ENCODE data around the gene RTF1. TPM values are rescaled to one million over a fixed set of nuclear protein-coding genes. Genes with fewer than 3 reads are reported as not detected.
A peak's percentile ranks its signal among the peaks of the same experiment; 100 is the strongest.

The RTF1 gene
- total RNA-seq, 1 experiment from 2014 or later: 47.6 TPM

DNA sequence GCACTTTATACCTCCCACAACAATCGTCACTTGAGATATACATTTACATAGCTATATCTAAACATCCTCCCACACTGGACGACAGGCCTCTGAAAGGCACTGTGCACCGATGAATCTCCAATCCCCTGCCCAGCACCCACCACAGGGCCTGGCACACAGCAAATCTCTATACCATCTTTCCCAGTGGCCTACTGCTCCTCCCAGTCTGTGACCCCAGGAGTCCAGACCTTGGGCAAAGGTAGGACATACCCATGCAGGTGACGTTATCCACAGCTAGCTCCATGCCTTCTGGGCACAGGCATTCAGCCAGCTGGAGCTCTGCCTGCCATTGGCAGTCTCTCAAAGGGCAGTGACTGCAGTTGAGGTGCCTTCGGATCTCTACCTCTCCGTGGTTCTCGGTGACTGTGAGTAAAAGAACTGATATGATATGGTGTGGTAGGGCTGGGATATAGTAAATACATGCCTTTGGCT lies 91.0 kb downstream of the RTF1 start:
- H3K4me3 ChIP-seq (ENCODE audit: low read depth, low read length, poor library complexity, severe bottlenecking): no peak overlapping the region
- intact Hi-C loops (cut with micrococcal nuclease; ENCODE audit: unreplicated experiment): no loop called here
- DNase-seq (ENCODE audit: low spot score): no peak
- TF ChIP-seq CTCF (conservative IDR thresholded peaks at IDR 0.05; ENCODE audit: low read depth, low read length): no peak
- TF ChIP-seq EZH2 (IDR thresholded peaks at IDR 0.05; ENCODE audit: borderline replicate concordance, low read depth, low read length, poor library complexity, severe bottlenecking): no peak
- no peak overlapping the region for H3K27ac ChIP-seq (ENCODE audit: low read depth, low read length, poor library complexity, severe bottlenecking)
- H3K36me3 ChIP-seq (ENCODE audit: insufficient read depth, low read length, poor library complexity, severe bottlenecking): no peaks in the 10 kb centered on the region
- H3K4me1 ChIP-seq (ENCODE audit: insufficient read depth, low read length, poor library complexity, severe bottlenecking): peaks cover 6% of the 10 kb centered on the region
- BruUV-seq (replicated peaks): no TSS peak
- ChIA-PET CTCF (no interaction called here), POLR2A (ENCODE audit: low non-redundant PET) (no interaction called here)
- H3K9me3 ChIP-seq (ENCODE audit: low read depth, low read length, poor library complexity, severe bottlenecking): no peaks in the 10 kb centered on the region
- peaks cover 11% of the 10 kb centered on the region for H3K27me3 ChIP-seq (replicated peaks; ENCODE audit: insufficient read depth, low read depth, low read length, poor library complexity)

- POLR2A ChIA-PET (ENCODE audit: low non-redundant PET): no interaction called here
- no peak for DNase-seq (ENCODE audit: low spot score)
- intact Hi-C loops (cut with micrococcal nuclease; ENCODE audit: unreplicated experiment): no loop called here
- no TSS peak for BruUV-seq (replicated peaks)
- Histone ChIP-seq H3K36me3 (ENCODE audit: insufficient read depth, low read length, poor library complexity, severe bottlenecking) (no peaks in the 10 kb centered on the region), H3K4me3 (ENCODE audit: low read depth, low read length, poor library complexity, severe bottlenecking) (no peak overlapping the region), H3K4me1 (ENCODE audit: insufficient read depth, low read length, poor library complexity, severe bottlenecking) (peaks cover 20% of the 10 kb centered on the region), H3K9me3 (ENCODE audit: low read depth, low read length, poor library complexity, severe bottlenecking) (no peaks in the 10 kb centered on the region), H3K27ac (ENCODE audit: low read depth, low read length, poor library complexity, severe bottlenecking) (no peak overlapping the region), H3K27me3 (replicated peaks; ENCODE audit: insufficient read depth, low read depth, low read length, poor library complexity) (peaks cover 11% of the 10 kb centered on the region)
- CTCF ChIA-PET: no interaction called here
- no peak for TF ChIP-seq EZH2 (IDR thresholded peaks at IDR 0.05; ENCODE audit: borderline replicate concordance, low read depth, low read length, poor library complexity, severe bottlenecking)
- TF ChIP-seq CTCF (conservative IDR thresholded peaks at IDR 0.05; ENCODE audit: low read depth, low read length): no peak
Observed at GRCh38 chr15:41510728-41511127, 93.8 kb downstream of the RTF1 start.

DNA sequence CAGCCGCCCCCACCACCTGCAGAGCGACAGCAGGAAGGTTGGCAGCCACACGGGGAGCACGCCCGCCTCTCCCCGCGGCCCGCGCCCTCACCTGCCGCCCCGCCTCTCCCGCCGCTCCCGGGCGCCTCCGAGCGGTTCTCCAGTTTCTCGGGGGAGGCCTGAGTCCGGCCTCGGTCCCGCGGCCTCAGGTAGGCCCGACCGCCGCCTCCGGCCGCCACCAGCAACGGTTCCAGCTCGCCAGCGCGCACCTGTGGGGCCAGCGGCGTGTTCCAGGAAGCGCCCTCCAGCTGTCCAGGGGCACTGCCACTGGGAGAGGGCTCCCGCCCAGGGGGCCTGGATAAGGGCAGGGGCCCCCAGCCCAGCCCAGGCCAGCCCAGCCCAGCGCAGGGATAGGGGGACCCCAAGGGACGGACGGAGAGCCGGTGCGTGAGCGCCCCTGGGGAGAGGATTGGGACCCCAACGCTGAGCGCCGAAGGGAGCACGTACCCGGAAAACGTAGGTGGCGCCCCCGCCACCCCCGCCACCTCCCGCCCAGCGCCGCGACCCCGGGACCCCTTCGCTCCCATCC lies 94.5 kb downstream of the RTF1 start:
- peaks cover 11% of the 10 kb centered on the region for H3K27me3 ChIP-seq (replicated peaks; ENCODE audit: insufficient read depth, low read depth, low read length, poor library complexity)
- no TSS peak for BruUV-seq (replicated peaks)
- intact Hi-C loops (cut with micrococcal nuclease; ENCODE audit: unreplicated experiment): no loop called here

More for the DNA sequence above, 94.5 kb downstream of the RTF1 start:
- TF ChIP-seq CTCF (conservative IDR thresholded peaks at IDR 0.05; ENCODE audit: low read depth, low read length) (no peak), EZH2 (IDR thresholded peaks at IDR 0.05; ENCODE audit: borderline replicate concordance, low read depth, low read length, poor library complexity, severe bottlenecking) (no peak)
- Histone ChIP-seq H3K36me3 (ENCODE audit: insufficient read depth, low read length, poor library complexity, severe bottlenecking) (no peaks in the 10 kb centered on the region), H3K4me1 (ENCODE audit: insufficient read depth, low read length, poor library complexity, severe bottlenecking) (peaks cover 20% of the 10 kb centered on the region), H3K4me3 (ENCODE audit: low read depth, low read length, poor library complexity, severe bottlenecking) (peak overlapping the region; percentile 59), H3K9me3 (ENCODE audit: low read depth, low read length, poor library complexity, severe bottlenecking) (no peaks in the 10 kb centered on the region), H3K27ac (ENCODE audit: low read depth, low read length, poor library complexity, severe bottlenecking) (no peak overlapping the region)
- ChIA-PET POLR2A (ENCODE audit: low non-redundant PET) (no interaction called here), CTCF (interaction anchor here (0.6 kb wide), 1 partner anchor 8 kb away, joined by 4 read pairs; no protein-coding TSS in a partner anchor)
- DNase-seq (ENCODE audit: low spot score): no peak

Measured in A673 (cell line).